ENCODE measurements around the gene DEFB132.

The DEFB132 gene

DNA sequence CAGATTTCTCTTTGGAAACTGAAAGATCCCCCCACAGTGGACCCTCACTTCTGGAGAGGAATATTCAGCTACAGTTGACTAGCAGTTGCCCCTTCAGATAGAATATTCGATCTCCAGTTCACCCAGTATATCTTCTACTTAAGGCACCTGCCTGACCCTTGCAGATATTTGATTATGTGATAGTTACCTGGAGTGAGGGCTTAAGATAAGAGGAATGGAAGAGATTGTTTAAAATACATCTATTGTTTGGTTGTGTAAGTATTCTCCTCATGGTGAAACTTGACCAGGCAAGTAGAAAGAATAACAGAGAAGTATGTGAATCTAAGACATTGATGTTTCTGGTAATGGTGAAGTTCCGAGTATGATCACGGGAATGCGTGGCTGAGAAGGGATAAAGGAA, 38.3 kb downstream of the DEFB132 start:
- DNase-seq (ENCODE audit: extremely low spot score, insufficient read length, low read depth) (no peak), FAIRE-seq (no peak)

DNA sequence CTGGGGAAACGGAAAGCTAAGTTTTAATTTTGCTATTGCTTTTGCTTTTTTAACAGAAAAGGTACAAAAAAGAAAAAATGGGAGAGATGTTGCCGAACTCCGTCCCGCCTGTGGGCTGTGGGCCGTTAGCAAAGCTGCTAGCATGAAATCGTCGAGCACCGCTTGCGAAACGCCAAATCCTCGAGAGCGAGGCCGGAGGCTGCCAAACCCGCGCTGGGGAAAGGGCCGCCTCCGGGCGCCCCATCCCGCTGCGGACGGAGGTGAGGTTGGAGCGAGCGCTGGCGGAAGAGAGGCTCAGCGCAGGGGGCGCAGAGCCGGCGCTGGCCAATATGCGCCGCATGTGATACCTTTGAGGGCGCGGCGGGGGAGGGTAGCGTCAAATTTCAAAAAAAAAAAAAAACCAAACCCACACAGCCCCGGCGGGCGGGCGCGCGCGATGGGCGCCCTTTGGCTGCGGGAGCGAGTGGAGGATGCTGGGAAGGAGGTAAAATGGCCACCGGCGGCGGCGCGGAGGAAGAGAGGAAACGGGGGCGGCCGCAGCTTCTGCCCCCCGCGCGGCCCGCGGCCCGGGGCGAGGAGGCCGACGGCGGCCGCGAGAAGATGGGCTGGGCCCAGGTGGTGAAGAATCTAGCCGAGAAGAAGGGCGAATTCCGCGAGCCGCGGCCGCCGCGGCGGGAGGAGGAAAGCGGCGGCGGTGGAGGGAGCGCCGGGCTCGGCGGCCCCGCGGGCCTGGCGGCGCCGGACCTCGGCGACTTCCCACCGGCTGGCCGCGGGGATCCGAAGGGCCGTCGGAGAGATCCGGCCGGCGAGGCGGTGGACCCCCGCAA, 39.8 kb downstream of the DEFB132 start, which contains the start of gene ZCCHC3:
Gene ZCCHC3, plus strand, starts transcription at position 473 of the 827 bp plus-strand sequence. Its CDS starts 17 bp downstream, at position 490.
- DNase-seq (ENCODE audit: extremely low spot score, insufficient read length, low read depth): peak; percentile 73
- FAIRE-seq: peak; percentile 79

- FAIRE-seq (peak; percentile 72), DNase-seq (ENCODE audit: extremely low spot score, insufficient read length, low read depth) (no peak)
These were observed 40.6 kb downstream of the DEFB132 start for GRCh38 chr20:297925-298775.

DNA sequence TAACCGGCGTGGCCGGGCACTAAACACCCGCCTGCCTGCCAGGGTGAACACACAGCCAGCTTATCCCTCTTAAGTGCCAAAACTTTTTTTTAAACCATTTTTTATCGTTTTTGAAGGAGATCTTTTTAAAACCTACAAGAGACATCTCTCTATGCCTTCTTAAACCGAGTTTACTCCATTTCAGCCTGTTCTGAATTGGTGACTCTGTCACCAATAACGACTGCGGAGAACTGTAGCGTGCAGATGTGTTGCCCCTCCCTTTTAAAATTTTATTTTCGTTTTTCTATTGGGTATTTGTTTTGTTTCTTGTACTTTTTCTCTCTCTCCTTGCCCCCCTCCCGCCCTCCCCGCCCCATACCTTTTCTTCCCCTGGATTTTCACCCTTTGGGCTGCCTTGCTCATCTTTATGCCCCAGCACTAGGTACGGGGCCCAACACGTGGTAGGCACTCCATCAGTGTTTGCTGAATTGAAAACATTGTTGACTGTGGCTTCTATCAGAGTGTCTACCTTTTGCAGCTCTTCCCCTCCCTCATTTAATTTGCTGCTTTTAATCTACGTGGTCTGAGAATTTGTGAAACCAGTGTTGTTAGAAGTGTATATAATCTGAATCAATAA, 41.4 kb downstream of the DEFB132 start:
- FAIRE-seq: no peak

DNA sequence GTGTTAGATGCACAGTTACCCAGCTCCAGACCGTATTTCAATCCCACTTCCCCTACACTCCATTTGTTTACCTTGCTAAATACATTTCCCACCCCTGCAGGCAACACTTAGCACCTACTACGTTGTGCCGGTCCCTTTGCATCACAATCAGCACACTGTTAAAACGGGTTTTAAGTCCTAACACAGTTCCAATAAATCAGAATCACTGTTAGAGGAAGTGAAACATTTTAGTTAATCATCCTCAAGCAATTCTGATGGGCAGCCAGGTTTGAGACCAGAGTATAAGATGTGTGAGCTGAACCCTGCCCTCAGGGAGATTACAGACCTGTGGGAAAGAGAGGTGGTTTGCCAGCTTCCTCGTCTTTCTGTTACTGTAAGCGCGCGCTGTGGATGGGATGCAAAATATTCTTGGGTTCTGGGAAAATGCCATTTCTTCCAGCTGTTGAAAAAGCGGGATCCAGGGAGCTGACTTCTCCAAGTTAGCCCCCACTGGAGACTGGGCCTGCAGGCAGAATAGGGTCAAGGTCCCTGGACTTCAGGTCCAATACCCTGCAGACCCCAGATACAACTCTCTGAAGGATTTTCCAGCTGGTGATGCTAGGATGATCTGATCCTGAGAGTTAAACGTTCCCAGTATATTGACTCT, 42.9 kb downstream of the DEFB132 start:
- DNase-seq (ENCODE audit: extremely low spot score, insufficient read length, low read depth) (no peak), FAIRE-seq (peak; percentile 31)

More for the DNA sequence above, 41.4 kb downstream of the DEFB132 start:
- DNase-seq (ENCODE audit: extremely low spot score, insufficient read length, low read depth): no peak

DNA sequence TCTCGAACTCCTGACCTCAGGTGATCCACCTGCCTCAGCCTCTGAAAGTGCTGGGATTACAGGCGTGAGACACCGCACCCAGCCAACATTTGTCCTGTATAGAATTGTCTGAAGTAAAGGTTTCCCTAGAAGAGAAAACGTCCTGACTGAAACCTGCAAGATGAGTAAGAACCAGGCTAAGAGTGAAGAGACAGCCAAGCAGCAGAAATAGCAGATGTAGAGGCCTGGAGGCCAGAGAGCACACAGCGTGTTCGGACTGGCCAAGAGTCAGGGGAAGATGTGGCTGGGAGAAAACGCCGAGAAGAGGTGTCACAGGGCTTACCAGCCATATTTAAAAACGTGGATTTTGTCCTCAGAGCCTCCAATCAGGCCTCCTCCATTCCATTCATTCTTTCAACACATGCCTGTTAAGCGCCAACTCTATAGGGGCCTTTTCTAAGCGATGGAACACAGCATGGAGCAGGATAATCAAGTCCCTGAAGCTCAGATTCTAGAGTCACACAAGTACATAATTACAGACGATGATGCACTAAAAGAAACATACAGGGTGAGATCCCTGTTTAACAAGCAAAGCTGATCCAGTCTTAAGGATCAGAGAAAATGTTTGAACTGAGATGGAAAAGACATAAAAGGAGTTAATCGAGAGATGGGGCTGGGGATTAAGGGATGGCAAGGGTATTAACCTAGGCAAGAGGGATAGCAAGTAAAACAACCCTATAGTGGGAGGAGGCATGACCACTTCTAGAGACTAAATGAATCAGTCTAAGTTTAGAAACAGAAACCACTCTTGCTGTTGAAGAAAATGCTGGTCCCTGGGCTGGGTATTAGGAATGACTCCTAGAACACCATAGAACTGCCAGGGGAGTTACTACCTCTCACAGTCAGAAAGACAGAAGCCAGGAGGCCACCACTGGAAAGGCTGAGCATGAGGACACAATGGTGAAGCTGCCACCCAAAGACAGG, 44.6 kb downstream of the DEFB132 start:
- no peak for DNase-seq (ENCODE audit: extremely low spot score, insufficient read length, low read depth)
- FAIRE-seq: no peak

DNA sequence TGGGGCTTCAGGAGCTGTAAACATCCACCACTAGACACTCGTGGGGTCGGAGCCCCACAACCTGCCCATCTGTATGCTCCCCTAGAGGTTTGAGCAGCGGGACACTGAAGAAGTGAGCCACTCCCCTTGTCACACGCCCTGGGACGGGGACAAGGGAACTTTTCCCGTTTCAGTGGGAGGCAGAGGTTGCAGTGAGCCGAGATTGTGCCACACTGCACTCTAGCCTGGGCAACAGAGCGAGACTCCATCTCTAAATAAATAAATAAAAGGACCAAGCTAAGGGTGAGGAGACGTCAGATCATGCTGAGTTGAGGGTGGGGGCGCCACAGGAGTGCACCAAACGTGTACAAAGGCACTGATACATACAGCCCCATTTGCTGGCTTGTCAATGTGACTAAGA, 48.2 kb downstream of the DEFB132 start:
- no peak for DNase-seq (ENCODE audit: extremely low spot score, insufficient read length, low read depth)
- FAIRE-seq: no peak

DNA sequence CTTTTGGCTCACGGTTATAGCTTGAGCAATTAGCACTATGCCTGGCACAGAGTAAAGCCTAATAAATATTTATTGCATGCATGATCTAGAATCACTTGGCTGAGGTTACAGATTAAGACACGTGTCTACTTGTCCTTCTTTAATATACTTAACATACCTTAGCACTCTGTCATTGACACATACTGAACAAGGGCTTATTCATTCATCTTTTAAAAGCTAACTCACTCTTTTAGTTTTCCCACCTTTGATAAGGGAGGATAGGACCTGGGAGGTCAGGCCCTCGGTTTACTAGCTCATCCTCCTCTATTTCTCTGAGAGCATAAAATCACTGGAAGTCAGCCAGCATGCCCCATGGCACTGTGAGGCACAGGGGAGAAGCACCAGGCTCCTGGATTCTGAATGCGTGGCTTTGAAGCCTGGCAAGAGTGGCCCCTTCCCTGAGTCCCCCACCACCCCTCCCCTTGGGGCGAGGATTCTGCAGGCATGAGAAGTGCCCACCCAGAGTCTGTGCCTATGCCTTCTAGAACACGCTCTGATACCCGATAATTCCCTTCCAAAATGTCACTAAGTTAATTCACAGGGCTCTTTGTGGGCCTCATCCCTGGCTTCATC, 51.0 kb downstream of the DEFB132 start:
- no peak for FAIRE-seq
- no peak for DNase-seq (ENCODE audit: extremely low spot score, insufficient read length, low read depth)

DNA sequence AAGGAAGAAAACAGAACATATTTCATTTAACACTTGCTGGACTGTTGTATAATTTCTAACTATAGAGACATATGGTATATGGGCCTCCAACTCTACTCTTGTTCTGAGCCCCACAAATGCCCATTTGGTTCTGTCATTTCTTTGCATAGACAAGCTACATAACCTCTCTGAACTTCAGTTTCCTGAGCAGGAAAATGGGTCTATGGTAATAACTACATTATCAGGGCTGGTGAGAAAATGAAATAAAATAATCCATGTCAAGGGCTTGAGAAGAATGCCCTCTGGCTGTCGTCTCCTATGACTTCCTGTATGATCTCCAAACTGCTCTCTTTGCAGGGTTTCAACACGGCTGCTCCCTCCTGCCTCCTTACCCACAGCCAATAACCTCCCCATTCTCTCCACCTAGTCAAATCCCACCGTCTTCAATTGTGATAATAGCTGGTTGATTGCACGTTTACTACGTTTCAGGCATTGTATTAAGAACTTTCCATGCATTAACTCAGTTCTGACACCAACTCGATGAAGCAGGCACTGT, 51.8 kb downstream of the DEFB132 start:
- FAIRE-seq (no peak), DNase-seq (ENCODE audit: extremely low spot score, insufficient read length, low read depth) (no peak)

DNA sequence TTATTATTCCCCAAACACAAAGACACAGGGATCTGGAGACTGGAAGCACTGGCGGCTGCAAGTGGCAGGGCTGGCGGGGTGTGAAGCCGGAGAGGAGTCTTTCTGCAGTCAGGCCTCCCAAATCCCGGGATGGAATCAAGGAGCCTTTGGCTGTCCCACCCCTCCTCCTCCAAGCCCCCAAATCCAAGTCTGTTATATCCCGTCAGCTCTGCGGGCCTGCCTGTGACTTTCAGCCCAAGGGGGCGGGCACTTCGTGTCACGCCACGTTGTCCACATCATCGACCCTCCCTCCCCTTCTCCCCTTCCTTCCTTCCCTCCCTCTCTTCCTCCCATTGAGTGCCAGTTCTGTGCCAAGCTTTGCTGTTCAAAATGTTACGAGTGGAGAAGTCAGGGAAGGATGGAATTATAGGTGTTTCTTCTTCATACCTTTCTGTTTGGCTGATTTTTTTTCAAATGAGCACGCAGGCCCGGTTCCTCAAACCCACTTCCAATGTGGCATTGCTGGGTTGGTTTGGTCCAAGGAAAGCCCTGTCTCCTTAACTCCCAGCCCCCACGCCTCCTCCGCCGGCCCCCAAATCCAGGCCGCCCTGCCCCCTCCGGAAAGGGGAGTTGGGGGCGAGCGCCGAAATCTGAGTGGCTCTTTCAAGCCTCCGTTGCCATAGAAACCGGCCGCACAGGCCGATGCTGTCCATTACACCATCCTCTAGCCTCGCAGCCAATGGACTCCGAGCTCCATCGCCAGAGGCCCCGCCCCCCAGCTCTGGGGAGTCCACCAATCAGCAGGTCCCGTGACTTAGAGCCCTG, 52.5 kb downstream of the DEFB132 start:
- FAIRE-seq (peak; percentile 80), DNase-seq (ENCODE audit: extremely low spot score, insufficient read length, low read depth) (peak; percentile 81)

- peak; percentile 15 for FAIRE-seq
- DNase-seq (ENCODE audit: extremely low spot score, insufficient read length, low read depth): no peak
These were observed 53.1 kb downstream of the DEFB132 start for GRCh38 chr20:310645-311044.
